Loucy (cell line): ENCODE data around the gene MAN1C1.

Experiments used
- CTCF ChIP-seq: fragments of 200-600 bp; sonication (generic); conservative IDR thresholded peaks from 2 replicates; pipeline ENCODE4 v1.5.1; 2014; ENCODE audit warnings: mild to moderate bottlenecking, antibody characterized with exemption, low read length
- EZH2phosphoT487 ChIP-seq: fragments of 200-600 bp; IDR thresholded peaks from 2 replicates; pipeline ENCODE4 v1.6.1; 2018; ENCODE audit warnings: antibody characterized with exemption, mild to moderate bottlenecking, moderate library complexity, borderline replicate concordance

GRCh38 chr1:25771221-25772114 lies 154.9 kb downstream of the MAN1C1 start:
- TF ChIP-seq CTCF: no peak
- TF ChIP-seq EZH2phosphoT487: no peak
